Activated T-cell treated with anti-CD3 and anti-CD28 coated beads, Interleukin-2, amount 50 U/mL, for 1 hour (primary cell): ENCODE results near the gene BCL2A1.
"Not testable (repeated sequence)": the region's sequence is repeated elsewhere in the genome, so short reads cannot be mapped to it uniquely, and the experiment has no call there.

Experiments
- DNase-seq: peaks from one replicate; pipeline ENCODE4 v3.0.0-alpha.2; 2020

The BCL2A1 gene

GRCh38 chr15:79988448-79989117 lies 17.6 kb upstream of the BCL2A1 start:
- no peak for DNase-seq

GRCh38 chr15:79987969-79988368 lies 17.0 kb upstream of the BCL2A1 start:
- DNase-seq, result no peak

- DNase-seq, result no peak
Observed at GRCh38 chr15:79987569-79987955, 16.6 kb upstream of the BCL2A1 start.

- no peak for DNase-seq
Observed at GRCh38 chr15:79981831-79982455, 10.9 kb upstream of the BCL2A1 start.

GRCh38 chr15:79978655-79979514 lies 7.9 kb upstream of the BCL2A1 start:
- no peak for DNase-seq

- no peak for DNase-seq
Observed at GRCh38 chr15:79978260-79978654, 7.3 kb upstream of the BCL2A1 start.

GRCh38 chr15:79977431-79978054 lies 6.5 kb upstream of the BCL2A1 start:
- no peak for DNase-seq

- no peak for DNase-seq
Observed at GRCh38 chr15:79973456-79974195, 2.6 kb upstream of the BCL2A1 start.

GRCh38 chr15:79972863-79973262 lies 1.9 kb upstream of the BCL2A1 start:
- DNase-seq, result no peak

GRCh38 chr15:79970181-79970580 lies 815 bp downstream of the BCL2A1 start:
- DNase-seq, result no peak

GRCh38 chr15:79969146-79969545 lies 1.9 kb downstream of the BCL2A1 start:
- no peak for DNase-seq

- no peak for DNase-seq
Observed at GRCh38 chr15:79967298-79968182, 3.5 kb downstream of the BCL2A1 start.

GRCh38 chr15:79966634-79967297 lies 4.2 kb downstream of the BCL2A1 start:
- DNase-seq, result no peak

GRCh38 chr15:79965846-79966630 lies 5.0 kb downstream of the BCL2A1 start:
- no peak for DNase-seq

- DNase-seq, result no peak
Observed at GRCh38 chr15:79964232-79964805, 6.7 kb downstream of the BCL2A1 start.

GRCh38 chr15:79962921-79963320 lies 8.1 kb downstream of the BCL2A1 start:
- DNase-seq, result not testable (repeated sequence)

- DNase-seq, result no peak
Observed at GRCh38 chr15:79962178-79962577, 8.8 kb downstream of the BCL2A1 start.

- DNase-seq, result no peak
Observed at GRCh38 chr15:79960502-79961212, 10.3 kb downstream of the BCL2A1 start.

GRCh38 chr15:79957741-79958140 lies 13.3 kb downstream of the BCL2A1 start:
- no peak for DNase-seq
